Measurements from ENCODE around the gene APOBEC3F.

Gene APOBEC3F

GRCh38 chr22:39087098-39087497 is 46.4 kb downstream of the APOBEC3F start:
- H3K4me3 ChIP-seq (ENCODE audit: low read length): no peak overlapping the region
- TF ChIP-seq CTCF (conservative IDR thresholded peaks at IDR 0.05; ENCODE audit: low read length): no peak
- no peak for DNase-seq (ENCODE audit: low read depth)

GRCh38 chr22:39087881-39088684 is 47.4 kb downstream of the APOBEC3F start:
- H3K4me3 ChIP-seq (ENCODE audit: low read length): no peak overlapping the region
- TF ChIP-seq CTCF (conservative IDR thresholded peaks at IDR 0.05; ENCODE audit: low read length): no peak
- DNase-seq (ENCODE audit: low read depth): no peak

GRCh38 chr22:39088685-39089032 is 48.0 kb downstream of the APOBEC3F start:
- no peak overlapping the region for H3K4me3 ChIP-seq (ENCODE audit: low read length)
- DNase-seq (ENCODE audit: low read depth): no peak
- TF ChIP-seq CTCF (conservative IDR thresholded peaks at IDR 0.05; ENCODE audit: low read length): no peak

- H3K4me3 ChIP-seq (ENCODE audit: low read length): no peak overlapping the region
- no peak for DNase-seq (ENCODE audit: low read depth)
- TF ChIP-seq CTCF (conservative IDR thresholded peaks at IDR 0.05; ENCODE audit: low read length): no peak
Observed at GRCh38 chr22:39089928-39090327, 49.3 kb downstream of the APOBEC3F start.

- no peak for TF ChIP-seq CTCF (conservative IDR thresholded peaks at IDR 0.05; ENCODE audit: low read length)
- H3K4me3 ChIP-seq (ENCODE audit: low read length): no peak overlapping the region
Observed at GRCh38 chr22:39090426-39091064, 49.9 kb downstream of the APOBEC3F start.

GRCh38 chr22:39091126-39092081 is 50.7 kb downstream of the APOBEC3F start:
- TF ChIP-seq CTCF (conservative IDR thresholded peaks at IDR 0.05; ENCODE audit: low read length): no peak
- DNase-seq (ENCODE audit: low read depth): no peak
- no peak overlapping the region for H3K4me3 ChIP-seq (ENCODE audit: low read length)

More at GRCh38 chr22:39090426-39091064, 49.9 kb downstream of the APOBEC3F start:
- no peak for DNase-seq (ENCODE audit: low read depth)
